ENCODE measurements around the gene SLC35D1. TPM values are rescaled to one million over a fixed set of nuclear protein-coding genes. Genes with fewer than 3 reads are reported as not detected.
A peak's percentile ranks its signal among the peaks of the same experiment; 100 is the strongest.

Gene SLC35D1
- total and polyA plus RNA-seq, 2 of the 13 experiments (the other 11 are each of a cell fraction or from before 2014, with no cell fraction given), result 12.4 to 41.5 TPM

DNA sequence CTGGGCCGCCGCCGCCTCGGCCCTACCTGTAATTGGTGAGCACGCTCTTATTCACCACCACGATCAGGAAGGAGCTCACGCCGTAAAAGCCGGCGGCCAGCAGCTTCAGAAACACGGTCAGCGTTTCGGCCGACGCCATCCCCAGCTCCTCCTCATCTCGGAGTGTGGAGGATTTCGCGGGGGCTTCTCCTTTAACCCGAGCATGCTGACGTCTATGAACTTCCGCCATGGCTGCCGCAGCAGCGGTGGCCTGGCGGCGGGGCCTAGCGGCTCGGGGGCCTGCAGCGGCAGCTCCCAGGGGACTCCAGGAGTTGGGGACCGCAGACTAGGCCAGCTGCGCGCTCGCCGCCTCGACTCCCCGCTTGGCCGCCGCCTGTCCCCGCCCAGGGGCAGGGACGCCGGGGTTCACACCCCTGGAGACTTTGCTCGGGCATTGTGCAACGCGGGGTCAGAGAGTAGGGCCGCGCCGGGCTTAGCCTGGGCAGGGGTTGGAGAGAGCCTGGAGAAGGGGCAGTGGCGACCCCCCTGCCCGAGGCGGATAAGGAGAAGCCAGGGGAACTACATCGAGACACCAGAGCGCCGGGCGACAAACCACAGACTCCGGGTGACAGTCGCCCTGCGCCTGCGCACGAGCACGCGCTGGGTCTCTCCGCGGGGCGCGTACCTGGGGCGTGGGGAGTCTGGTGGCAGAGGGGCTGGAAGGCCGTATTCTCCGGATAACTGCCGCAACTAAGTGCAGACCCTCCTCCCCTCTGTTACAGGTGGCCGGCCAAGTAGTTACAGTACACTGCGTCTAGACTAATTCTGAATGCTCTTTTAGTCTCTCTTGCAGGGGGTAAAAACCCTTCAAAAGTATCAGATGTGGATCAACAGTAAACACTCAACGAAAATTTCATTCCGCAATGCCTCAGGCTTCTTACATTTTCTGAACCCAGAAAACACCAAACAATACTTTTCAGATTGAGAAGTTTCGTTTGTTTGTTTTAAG is at the start of gene SLC35D1 (continued):
- TF ChIP-seq, protein P1, sequence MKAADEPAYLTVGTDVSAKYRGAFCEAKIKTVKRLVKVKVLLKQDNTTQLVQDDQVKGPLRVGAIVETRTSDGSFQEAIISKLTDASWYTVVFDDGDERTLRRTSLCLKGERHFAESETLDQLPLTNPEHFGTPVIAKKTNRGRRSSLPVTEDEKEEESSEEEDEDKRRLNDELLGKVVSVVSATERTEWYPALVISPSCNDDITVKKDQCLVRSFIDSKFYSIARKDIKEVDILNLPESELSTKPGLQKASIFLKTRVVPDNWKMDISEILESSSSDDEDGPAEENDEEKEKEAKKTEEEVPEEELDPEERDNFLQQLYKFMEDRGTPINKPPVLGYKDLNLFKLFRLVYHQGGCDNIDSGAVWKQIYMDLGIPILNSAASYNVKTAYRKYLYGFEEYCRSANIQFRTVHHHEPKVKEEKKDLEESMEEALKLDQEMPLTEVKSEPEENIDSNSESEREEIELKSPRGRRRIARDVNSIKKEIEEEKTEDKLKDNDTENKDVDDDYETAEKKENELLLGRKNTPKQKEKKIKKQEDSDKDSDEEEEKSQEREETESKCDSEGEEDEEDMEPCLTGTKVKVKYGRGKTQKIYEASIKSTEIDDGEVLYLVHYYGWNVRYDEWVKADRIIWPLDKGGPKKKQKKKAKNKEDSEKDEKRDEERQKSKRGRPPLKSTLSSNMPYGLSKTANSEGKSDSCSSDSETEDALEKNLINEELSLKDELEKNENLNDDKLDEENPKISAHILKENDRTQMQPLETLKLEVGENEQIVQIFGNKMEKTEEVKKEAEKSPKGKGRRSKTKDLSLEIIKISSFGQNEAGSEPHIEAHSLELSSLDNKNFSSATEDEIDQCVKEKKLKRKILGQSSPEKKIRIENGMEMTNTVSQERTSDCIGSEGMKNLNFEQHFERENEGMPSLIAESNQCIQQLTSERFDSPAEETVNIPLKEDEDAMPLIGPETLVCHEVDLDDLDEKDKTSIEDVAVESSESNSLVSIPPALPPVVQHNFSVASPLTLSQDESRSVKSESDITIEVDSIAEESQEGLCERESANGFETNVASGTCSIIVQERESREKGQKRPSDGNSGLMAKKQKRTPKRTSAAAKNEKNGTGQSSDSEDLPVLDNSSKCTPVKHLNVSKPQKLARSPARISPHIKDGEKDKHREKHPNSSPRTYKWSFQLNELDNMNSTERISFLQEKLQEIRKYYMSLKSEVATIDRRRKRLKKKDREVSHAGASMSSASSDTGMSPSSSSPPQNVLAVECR (CRISPR knock-in tag; IDR thresholded peaks at IDR 0.05; ENCODE audit: borderline replicate concordance), result peak; percentile 72; the same call in 1 of the 2 replicates
- TF ChIP-seq ZNF674 (CRISPR knock-in tag; IDR thresholded peaks at IDR 0.05; ENCODE audit: low read depth) (0 out of 2 replicates have a peak, but pooled peaks have one; percentile 31), MXD1 (CRISPR knock-in tag; IDR thresholded peaks at IDR 0.05) (peak; percentile 90), KLF11 (CRISPR knock-in tag; IDR thresholded peaks at IDR 0.05) (peak; percentile 69; the same call in 1 of the 2 replicates), MXD3 (CRISPR knock-in tag; IDR thresholded peaks at IDR 0.05) (peak; percentile 75; the same call in 1 of the 2 replicates), KDM5B (CRISPR knock-in tag; IDR thresholded peaks at IDR 0.05; ENCODE audit: borderline replicate concordance) (peak; percentile 85), DBP (CRISPR knock-in tag; IDR thresholded peaks at IDR 0.05; ENCODE audit: not compliant biosample characterization) (no peak), ZNF589 (CRISPR knock-in tag; conservative IDR thresholded peaks at IDR 0.05) (peak; percentile 82), KMT2B (CRISPR knock-in tag; IDR thresholded peaks at IDR 0.05) (peak; percentile 75), FOXJ3 (CRISPR knock-in tag; IDR thresholded peaks at IDR 0.05; ENCODE audit: borderline replicate concordance) (no peak; the same call in 1 of the 2 replicates), ZFY (CRISPR knock-in tag; IDR thresholded peaks at IDR 0.05) (peak; percentile 96), ZNF44 (CRISPR knock-in tag; IDR thresholded peaks at IDR 0.05) (0 out of 2 replicates have a peak, but pooled peaks have one; percentile 61), WIZ (CRISPR knock-in tag; IDR thresholded peaks at IDR 0.05) (no peak), PAWR (CRISPR knock-in tag; IDR thresholded peaks at IDR 0.05; ENCODE audit: borderline replicate concordance) (0 out of 2 replicates have a peak, but pooled peaks have one; percentile 67)
- TF ChIP-seq, protein P2, sequence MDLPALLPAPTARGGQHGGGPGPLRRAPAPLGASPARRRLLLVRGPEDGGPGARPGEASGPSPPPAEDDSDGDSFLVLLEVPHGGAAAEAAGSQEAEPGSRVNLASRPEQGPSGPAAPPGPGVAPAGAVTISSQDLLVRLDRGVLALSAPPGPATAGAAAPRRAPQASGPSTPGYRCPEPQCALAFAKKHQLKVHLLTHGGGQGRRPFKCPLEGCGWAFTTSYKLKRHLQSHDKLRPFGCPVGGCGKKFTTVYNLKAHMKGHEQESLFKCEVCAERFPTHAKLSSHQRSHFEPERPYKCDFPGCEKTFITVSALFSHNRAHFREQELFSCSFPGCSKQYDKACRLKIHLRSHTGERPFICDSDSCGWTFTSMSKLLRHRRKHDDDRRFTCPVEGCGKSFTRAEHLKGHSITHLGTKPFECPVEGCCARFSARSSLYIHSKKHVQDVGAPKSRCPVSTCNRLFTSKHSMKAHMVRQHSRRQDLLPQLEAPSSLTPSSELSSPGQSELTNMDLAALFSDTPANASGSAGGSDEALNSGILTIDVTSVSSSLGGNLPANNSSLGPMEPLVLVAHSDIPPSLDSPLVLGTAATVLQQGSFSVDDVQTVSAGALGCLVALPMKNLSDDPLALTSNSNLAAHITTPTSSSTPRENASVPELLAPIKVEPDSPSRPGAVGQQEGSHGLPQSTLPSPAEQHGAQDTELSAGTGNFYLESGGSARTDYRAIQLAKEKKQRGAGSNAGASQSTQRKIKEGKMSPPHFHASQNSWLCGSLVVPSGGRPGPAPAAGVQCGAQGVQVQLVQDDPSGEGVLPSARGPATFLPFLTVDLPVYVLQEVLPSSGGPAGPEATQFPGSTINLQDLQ (CRISPR knock-in tag; IDR thresholded peaks at IDR 0.05), result no peak; the same call in 1 of the 2 replicates
- TF ChIP-seq, protein P3, sequence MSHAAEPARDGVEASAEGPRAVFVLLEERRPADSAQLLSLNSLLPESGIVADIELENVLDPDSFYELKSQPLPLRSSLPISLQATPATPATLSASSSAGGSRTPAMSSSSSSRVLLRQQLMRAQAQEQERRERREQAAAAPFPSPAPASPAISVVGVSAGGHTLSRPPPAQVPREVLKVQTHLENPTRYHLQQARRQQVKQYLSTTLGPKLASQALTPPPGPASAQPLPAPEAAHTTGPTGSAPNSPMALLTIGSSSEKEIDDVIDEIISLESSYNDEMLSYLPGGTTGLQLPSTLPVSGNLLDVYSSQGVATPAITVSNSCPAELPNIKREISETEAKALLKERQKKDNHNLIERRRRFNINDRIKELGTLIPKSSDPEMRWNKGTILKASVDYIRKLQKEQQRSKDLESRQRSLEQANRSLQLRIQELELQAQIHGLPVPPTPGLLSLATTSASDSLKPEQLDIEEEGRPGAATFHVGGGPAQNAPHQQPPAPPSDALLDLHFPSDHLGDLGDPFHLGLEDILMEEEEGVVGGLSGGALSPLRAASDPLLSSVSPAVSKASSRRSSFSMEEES (CRISPR knock-in tag; IDR thresholded peaks at IDR 0.05), result peak; percentile 46; the same call in 1 of the 2 replicates
